Measurements from ENCODE around the gene KIR3DL3.
"Not testable (repeated sequence)": the region's sequence is repeated elsewhere in the genome, so short reads cannot be mapped to it uniquely, and the experiment has no call there.

KIR3DL3 gene

DNA sequence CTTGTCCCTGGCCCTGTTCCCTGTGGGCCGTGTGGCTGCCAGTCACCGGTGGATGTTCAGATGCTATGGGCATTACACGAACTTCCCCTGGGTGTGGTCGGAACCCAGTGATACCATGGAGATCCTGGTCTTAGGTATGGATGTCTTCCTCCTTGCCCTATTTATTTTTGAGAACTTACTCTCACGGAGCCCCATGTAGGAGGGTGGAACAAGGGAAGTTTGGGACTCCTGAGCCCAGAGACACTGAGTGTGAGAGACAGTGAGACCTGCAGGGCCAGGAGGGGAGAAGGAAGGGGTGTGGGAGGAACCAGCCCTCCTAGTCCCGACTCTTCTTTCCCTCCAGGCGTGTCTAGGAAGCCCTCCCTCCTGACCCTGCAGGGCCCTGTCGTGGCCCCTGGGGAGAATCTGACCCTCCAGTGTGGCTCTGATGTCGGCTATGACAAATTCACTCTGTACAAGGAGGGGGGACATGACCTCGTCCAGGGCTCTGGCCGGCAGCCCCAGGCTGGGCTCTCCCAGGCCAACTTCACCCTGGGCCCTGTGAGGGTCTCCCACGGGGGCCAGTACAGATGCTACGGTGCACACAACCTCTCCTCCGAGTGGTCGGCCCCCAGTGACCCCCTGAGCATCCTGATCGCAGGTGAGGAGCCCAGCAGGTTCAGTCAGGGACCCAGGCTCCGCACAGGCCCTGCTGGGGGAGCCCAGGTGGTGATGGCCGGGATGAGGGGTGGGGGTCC, 14.9 kb upstream of the KIR3DL3 start:
- no peak for DNase-seq (ENCODE audit: low spot score)
- no peaks in the 10 kb centered on the region for H3K27me3 Mint-ChIP-seq (ENCODE audit: low read depth)
- H3K4me3 Mint-ChIP-seq: no peak overlapping the region
- H3K27ac Mint-ChIP-seq: peak overlapping the region; percentile 27
- H3K9me3 Mint-ChIP-seq: no peaks in the 10 kb centered on the region
- H3K4me1 Mint-ChIP-seq (ENCODE audit: low read depth): peaks cover 18% of the 10 kb centered on the region
- no peaks in the 10 kb centered on the region for H3K36me3 Mint-ChIP-seq (ENCODE audit: low read depth)

DNA sequence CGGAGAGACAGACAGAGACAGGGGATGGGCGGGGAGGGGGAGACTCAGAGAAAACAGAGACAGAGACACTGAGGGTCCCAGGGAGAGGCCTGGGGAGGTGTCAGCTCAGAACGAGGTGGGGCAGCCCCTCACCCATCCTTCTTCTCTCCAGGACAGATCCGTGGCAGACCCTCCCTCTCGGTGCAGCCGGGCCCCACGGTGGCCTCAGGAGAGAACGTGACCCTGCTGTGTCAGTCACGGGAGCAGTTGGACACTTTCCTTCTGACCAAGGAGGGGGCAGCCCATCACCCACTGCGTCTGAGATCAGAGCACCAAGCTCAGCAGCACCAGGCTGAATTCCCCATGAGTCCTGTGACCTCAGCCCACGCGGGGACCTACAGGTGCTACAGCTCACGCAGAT, 14.3 kb upstream of the KIR3DL3 start:
- not testable (repeated sequence) for H3K9me3 Mint-ChIP-seq; H3K36me3 Mint-ChIP-seq (ENCODE audit: low read depth); H3K27ac Mint-ChIP-seq; H3K4me3 Mint-ChIP-seq; H3K27me3 Mint-ChIP-seq (ENCODE audit: low read depth); DNase-seq (ENCODE audit: low spot score)
- H3K4me1 Mint-ChIP-seq (ENCODE audit: low read depth): peaks cover 18% of the 10 kb centered on the region

DNA sequence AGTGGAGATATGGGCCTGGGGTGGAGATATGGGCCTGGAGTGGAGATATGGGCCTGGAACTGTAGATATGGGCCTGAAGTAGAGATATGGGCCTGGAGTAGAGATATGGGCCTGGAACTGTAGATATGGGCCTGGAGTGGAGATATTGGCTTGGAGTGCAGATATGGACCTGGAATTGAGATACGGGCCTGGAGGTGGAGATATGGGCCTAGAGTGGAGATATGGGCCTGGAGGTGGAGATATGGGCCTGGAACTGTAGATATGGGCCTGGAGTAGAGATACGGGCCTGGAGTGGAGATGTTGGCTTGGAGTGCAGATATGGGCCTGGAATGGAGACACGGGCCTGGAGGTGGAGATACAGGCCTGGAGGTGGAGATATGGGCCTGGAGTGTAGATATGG, 402 bp downstream of the KIR3DL3 start:
- Mint-ChIP-seq H3K36me3 (ENCODE audit: low read depth) (no peaks in the 10 kb centered on the region), H3K27me3 (ENCODE audit: low read depth) (no peaks in the 10 kb centered on the region), H3K9me3 (peaks cover 8% of the 10 kb centered on the region), H3K27ac (no peak overlapping the region), H3K4me1 (ENCODE audit: low read depth) (no peaks in the 10 kb centered on the region), H3K4me3 (no peak overlapping the region)
- DNase-seq (ENCODE audit: low spot score): no peak

DNA sequence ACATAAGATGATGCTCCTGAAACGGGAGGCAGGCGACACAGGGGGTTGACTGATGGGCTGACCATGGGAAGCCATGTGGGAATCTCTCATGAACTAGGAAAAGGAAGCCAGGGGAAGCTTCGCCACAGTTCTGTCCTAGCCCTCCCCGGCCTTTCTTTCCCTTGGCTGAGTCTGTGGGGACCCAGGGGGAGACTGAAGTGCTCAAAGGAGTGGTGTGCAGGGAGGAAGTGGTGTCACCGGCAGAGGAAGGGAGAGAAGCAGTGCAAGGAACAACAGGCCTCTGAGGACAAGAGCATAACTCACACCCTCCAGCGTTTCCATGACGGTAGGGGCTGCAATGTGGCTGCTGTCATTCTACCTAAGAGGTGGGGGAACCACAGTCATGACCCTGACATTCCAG, 1.1 kb downstream of the KIR3DL3 start:
- Mint-ChIP-seq H3K36me3 (ENCODE audit: low read depth) (no peaks in the 10 kb centered on the region), H3K9me3 (peaks cover 8% of the 10 kb centered on the region), H3K27me3 (ENCODE audit: low read depth) (no peaks in the 10 kb centered on the region), H3K27ac (no peak overlapping the region), H3K4me1 (ENCODE audit: low read depth) (no peaks in the 10 kb centered on the region), H3K4me3 (no peak overlapping the region)
- DNase-seq (ENCODE audit: low spot score): no peak

DNA sequence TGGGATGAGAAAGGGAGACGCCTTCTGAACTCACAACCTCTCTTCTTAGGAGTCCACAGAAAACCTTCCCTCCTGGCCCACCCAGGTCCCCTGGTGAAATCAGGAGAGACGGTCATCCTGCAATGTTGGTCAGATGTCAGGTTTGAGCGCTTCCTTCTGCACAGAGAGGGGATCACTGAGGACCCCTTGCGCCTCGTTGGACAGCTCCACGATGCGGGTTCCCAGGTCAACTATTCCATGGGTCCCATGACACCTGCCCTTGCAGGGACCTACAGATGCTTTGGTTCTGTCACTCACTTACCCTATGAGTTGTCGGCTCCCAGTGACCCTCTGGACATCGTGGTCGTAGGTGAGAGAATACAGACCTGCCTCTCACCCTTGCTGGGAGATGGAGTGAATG, 3.3 kb downstream of the KIR3DL3 start:
- DNase-seq (ENCODE audit: low spot score): no peak
- Mint-ChIP-seq H3K36me3 (ENCODE audit: low read depth) (no peaks in the 10 kb centered on the region), H3K4me3 (no peak overlapping the region), H3K27ac (no peak overlapping the region), H3K9me3 (peaks cover 6% of the 10 kb centered on the region), H3K4me1 (ENCODE audit: low read depth) (no peaks in the 10 kb centered on the region), H3K27me3 (ENCODE audit: low read depth) (no peaks in the 10 kb centered on the region)

DNA sequence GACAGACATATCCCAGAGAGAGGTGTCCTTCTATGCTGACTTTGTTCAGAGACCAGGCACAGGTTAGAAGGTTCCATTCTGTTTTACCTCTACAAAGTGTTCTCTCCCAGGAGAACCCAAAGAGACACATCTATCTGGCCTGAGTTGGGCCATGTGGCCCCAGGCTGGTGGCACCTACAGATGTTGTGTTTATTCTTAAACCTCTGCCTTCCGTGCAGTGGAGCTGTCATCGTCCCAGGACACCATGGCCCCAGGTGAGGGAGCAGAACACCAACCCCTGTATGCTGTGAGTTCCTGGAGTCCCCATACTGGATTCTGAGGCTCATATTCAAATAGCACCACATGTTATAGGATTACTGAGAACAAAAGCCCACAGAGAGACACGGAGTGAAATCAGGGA, 3.9 kb downstream of the KIR3DL3 start:
- no peaks in the 10 kb centered on the region for H3K36me3 Mint-ChIP-seq (ENCODE audit: low read depth)
- H3K9me3 Mint-ChIP-seq: peaks cover 7% of the 10 kb centered on the region

DNA sequence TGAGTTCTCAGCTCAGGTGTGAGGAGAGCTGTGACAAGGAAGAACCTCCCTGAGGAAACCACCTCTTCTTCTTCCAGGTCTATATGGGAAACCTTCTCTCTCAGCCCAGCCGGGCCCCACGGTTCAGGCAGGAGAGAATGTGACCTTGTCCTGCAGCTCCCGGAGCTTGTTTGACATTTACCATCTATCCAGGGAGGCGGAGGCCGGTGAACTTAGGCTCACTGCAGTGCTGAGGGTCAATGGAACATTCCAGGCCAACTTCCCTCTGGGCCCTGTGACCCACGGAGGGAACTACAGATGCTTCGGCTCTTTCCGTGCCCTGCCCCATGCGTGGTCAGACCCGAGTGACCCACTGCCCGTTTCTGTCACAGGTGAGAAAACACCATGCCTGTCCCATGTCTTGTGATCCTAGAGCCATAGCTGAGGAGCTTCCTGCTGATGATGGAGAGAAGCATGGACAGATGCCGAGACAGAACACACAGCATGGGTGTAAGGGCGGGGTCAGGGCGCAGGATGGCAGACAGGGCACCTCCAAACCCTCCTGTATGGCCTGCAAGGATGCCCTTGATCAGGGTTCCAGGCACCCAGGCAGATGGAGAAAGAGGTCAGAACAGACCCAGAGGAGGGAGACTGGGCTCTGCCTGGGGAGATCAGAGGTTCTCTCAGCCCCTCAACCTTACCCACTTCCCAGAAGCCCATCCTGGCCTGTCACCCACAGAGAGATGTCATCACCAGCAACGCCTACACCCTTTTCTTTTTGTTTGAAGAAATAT, 5.4 kb downstream of the KIR3DL3 start:
- DNase-seq (ENCODE audit: low spot score): no peak
- Mint-ChIP-seq H3K4me1 (ENCODE audit: low read depth) (no peaks in the 10 kb centered on the region), H3K27ac (no peak overlapping the region), H3K4me3 (no peak overlapping the region), H3K9me3 (peaks cover 6% of the 10 kb centered on the region), H3K36me3 (ENCODE audit: low read depth) (no peaks in the 10 kb centered on the region), H3K27me3 (ENCODE audit: low read depth) (no peaks in the 10 kb centered on the region)

More for the DNA sequence above, 3.9 kb downstream of the KIR3DL3 start:
- no peak overlapping the region for H3K27ac Mint-ChIP-seq
- H3K4me3 Mint-ChIP-seq: no peak overlapping the region
- no peaks in the 10 kb centered on the region for H3K27me3 Mint-ChIP-seq (ENCODE audit: low read depth)
- no peaks in the 10 kb centered on the region for H3K4me1 Mint-ChIP-seq (ENCODE audit: low read depth)
- DNase-seq (ENCODE audit: low spot score): no peak

DNA sequence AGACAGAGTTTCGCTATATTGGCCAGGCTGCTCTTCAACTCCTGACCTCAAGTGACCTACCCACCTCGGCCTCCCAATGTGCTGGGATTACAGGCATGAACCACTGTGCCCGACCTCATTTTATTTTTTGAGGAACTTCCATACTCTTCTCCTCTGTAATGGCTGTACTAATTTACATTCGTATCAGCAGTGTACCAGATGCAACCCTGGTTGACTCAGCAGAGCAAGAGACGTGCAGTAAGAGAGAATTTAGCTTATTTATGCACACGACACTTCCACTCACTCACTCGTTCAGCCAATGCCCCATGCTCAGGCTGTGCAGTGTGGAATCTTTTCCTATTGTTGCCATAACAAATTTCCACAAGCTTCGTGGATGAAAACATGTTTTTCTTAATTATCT, 6.9 kb downstream of the KIR3DL3 start:
- DNase-seq (ENCODE audit: low spot score): no peak
- peaks cover 3% of the 10 kb centered on the region for H3K9me3 Mint-ChIP-seq
- H3K36me3 Mint-ChIP-seq (ENCODE audit: low read depth): no peaks in the 10 kb centered on the region

DNA sequence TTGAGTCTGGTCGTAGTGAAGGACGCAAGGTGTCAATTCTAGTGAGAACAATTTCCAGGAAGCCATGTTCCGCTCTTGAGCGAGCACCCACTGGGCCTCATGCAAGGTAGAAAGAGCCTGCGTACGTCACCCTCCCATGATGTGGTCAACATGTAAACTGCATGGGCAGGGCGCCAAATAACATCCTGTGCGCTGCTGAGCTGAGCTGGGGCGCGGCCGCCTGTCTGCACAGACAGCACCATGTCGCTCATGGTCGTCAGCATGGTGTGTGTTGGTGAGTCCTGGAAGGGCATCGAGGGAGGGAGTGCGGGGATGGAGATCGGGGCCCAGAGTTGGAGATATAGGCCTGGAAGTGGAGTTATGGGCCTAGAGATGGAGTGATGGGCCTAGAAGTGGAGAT, 14.1 kb downstream of the KIR3DL3 start, which contains the start of gene KIR2DL3:
Gene KIR2DL3, plus strand, starts transcription at position 208 of the 400 bp plus-strand sequence. Its CDS starts 33 bp downstream, at position 241.
- H3K36me3 Mint-ChIP-seq (ENCODE audit: low read depth); H3K4me3 Mint-ChIP-seq; DNase-seq (ENCODE audit: low spot score); H3K27ac Mint-ChIP-seq; H3K27me3 Mint-ChIP-seq (ENCODE audit: low read depth); H3K4me1 Mint-ChIP-seq (ENCODE audit: low read depth); H3K9me3 Mint-ChIP-seq: not testable (repeated sequence)

More for the DNA sequence above, 6.9 kb downstream of the KIR3DL3 start:
- Mint-ChIP-seq H3K27me3 (ENCODE audit: low read depth) (no peaks in the 10 kb centered on the region), H3K4me3 (no peak overlapping the region), H3K4me1 (ENCODE audit: low read depth) (no peaks in the 10 kb centered on the region), H3K27ac (no peak overlapping the region)

DNA sequence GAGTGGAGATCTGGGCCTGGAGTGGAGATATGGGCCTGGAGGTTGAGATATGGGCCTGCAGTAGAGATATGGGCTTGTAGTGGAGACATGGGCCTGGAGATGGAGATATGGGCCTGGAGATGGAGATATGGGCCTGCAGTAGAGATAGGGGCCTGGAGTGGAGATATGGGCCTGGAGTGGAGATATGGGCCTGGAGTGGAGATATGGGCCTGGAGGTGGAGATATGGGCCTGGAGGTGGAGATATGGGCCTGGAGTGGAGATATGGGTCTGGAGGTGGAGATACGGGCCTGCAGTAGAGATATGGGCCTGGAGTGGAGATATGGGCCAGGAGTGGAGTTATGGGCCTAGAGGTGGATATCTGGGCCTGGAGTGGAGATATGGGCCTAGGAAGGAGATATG, 14.5 kb downstream of the KIR3DL3 start:
- H3K36me3 Mint-ChIP-seq (ENCODE audit: low read depth): no peaks in the 10 kb centered on the region
- no peaks in the 10 kb centered on the region for H3K27me3 Mint-ChIP-seq (ENCODE audit: low read depth)
- no peaks in the 10 kb centered on the region for H3K9me3 Mint-ChIP-seq
- no peaks in the 10 kb centered on the region for H3K4me1 Mint-ChIP-seq (ENCODE audit: low read depth)
- no peak overlapping the region for H3K27ac Mint-ChIP-seq
- no peak for DNase-seq (ENCODE audit: low spot score)
- H3K4me3 Mint-ChIP-seq: no peak overlapping the region

DNA sequence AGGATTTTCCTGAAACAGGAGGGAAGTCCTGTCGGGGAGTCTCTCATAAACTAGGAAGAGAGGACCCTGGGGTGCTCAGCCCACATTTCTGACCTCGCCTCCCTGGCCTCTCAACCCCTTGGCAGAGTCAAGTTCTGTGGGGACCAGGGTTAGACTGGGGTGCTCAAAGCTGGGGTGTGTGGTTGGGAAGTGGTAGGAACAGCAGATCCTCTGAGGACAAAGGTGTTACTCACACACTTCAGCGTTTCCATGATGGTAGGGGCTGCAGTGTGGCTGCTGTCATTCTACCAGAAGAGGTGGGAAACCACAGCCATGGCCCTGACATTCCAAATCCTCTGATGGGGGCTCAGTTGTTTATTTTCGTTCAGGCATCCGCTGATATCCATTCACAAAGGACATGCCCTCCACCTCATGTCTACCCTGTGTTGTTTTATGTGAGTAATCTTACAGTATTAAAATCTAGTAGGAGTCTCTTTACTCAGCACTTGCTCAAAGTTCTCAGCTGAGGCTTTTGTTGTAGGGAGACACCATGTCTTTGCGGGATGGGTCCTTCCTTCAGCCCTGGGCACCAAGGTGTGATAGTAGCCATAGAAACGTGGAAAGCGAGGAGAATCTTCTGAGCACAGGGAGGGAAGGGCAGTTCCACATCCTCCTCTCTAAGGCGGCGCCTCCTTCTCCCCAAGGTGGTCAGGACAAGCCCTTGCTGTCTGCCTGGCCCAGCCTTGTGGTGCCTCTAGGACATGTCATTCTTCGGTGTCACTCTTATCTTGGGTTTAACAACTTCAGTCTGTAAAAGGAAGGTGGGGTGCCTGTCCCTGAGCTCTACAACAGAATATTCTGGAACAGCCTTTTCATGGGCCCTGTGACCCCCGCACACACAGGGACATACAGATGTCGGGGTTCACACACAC, 15.6 kb downstream of the KIR3DL3 start:
- H3K4me1 Mint-ChIP-seq (ENCODE audit: low read depth): no peaks in the 10 kb centered on the region
- no peak overlapping the region for H3K4me3 Mint-ChIP-seq
- H3K27ac Mint-ChIP-seq: no peak overlapping the region
- H3K36me3 Mint-ChIP-seq (ENCODE audit: low read depth): no peaks in the 10 kb centered on the region
- H3K9me3 Mint-ChIP-seq: no peaks in the 10 kb centered on the region
- DNase-seq (ENCODE audit: low spot score): no peak
- H3K27me3 Mint-ChIP-seq (ENCODE audit: low read depth): no peaks in the 10 kb centered on the region

DNA sequence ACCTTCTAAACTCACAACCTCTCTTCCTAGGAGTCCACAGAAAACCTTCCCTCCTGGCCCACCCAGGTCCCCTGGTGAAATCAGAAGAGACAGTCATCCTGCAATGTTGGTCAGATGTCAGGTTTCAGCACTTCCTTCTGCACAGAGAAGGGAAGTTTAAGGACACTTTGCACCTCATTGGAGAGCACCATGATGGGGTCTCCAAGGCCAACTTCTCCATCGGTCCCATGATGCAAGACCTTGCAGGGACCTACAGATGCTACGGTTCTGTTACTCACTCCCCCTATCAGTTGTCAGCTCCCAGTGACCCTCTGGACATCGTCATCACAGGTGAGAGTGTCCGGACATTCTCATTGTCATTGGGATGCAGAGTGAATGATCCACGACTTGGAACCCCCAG, 17.7 kb downstream of the KIR3DL3 start:
- not testable (repeated sequence) for H3K27ac Mint-ChIP-seq; H3K9me3 Mint-ChIP-seq; H3K27me3 Mint-ChIP-seq (ENCODE audit: low read depth); H3K36me3 Mint-ChIP-seq (ENCODE audit: low read depth); H3K4me1 Mint-ChIP-seq (ENCODE audit: low read depth); DNase-seq (ENCODE audit: low spot score); H3K4me3 Mint-ChIP-seq

DNA sequence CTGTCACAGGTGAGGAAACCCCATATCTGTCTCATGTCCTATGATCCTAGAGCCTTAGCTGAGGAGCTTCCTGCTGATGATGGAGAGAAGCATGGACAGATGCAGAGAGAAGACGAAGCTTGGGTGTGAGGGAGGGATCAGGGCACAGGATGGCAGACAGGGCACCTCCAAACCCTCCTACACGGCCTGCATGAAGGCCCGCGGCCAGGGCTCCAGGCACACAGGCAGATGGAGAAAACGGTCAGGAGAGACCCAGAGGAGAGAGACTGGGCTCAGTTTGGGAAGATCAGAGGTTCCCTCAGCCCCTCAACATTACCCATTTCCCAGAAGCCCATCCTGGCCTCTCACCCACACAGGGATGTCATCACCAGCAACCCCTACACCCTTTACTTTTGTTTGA, 19.8 kb downstream of the KIR3DL3 start:
- not testable (repeated sequence) for H3K4me1 Mint-ChIP-seq (ENCODE audit: low read depth); H3K27ac Mint-ChIP-seq; H3K27me3 Mint-ChIP-seq (ENCODE audit: low read depth); DNase-seq (ENCODE audit: low spot score); H3K36me3 Mint-ChIP-seq (ENCODE audit: low read depth); H3K9me3 Mint-ChIP-seq; H3K4me3 Mint-ChIP-seq
